Activated T-helper 1 cell treated with Interleukin-2 at 50 U/mL for 16 hours (primary cell): Measurements from ENCODE around the gene NEURL2.
A peak's percentile ranks its signal among the peaks of the same experiment; 100 is the strongest.
"Not testable (repeated sequence)": the region's sequence is repeated elsewhere in the genome, so short reads cannot be mapped to it uniquely, and the experiment has no call there.

Source experiments
- DNase-seq: peaks from one replicate; pipeline ENCODE4 v3.0.0-alpha.2; 2020; ENCODE audit warnings: low read depth

NEURL2 gene

GRCh38 chr20:45899046-45899835 is 8.2 kb upstream of the NEURL2 start:
- DNase-seq = no peak

GRCh38 chr20:45898285-45898684 is 7.3 kb upstream of the NEURL2 start:
- no peak for DNase-seq

GRCh38 chr20:45897692-45898091 is 6.7 kb upstream of the NEURL2 start:
- no peak for DNase-seq

GRCh38 chr20:45897289-45897688 is 6.3 kb upstream of the NEURL2 start:
- no peak for DNase-seq

GRCh38 chr20:45896641-45897161 is 5.7 kb upstream of the NEURL2 start:
- no peak for DNase-seq

- no peak for DNase-seq
Observed at GRCh38 chr20:45894797-45895196, 3.8 kb upstream of the NEURL2 start.

GRCh38 chr20:45893831-45894230 is 2.8 kb upstream of the NEURL2 start:
- DNase-seq = no peak

- DNase-seq = no peak
Observed at GRCh38 chr20:45892828-45893500, 2.0 kb upstream of the NEURL2 start.

GRCh38 chr20:45892049-45892825 is 1.2 kb upstream of the NEURL2 start:
- DNase-seq = no peak

- peak; percentile 23 for DNase-seq
Observed at GRCh38 chr20:45890077-45890984, 677 bp downstream of the NEURL2 start.

GRCh38 chr20:45888681-45889080 is 2.3 kb downstream of the NEURL2 start:
- DNase-seq = no peak

GRCh38 chr20:45887346-45887715 is 3.7 kb downstream of the NEURL2 start, which contains the start of gene SPATA25:
Gene SPATA25, minus strand, starts transcription at chr20:45887622. Its CDS starts 32 bp downstream, at chr20:45887590.
- DNase-seq = no peak

- DNase-seq = no peak
Observed at GRCh38 chr20:45886590-45887345, 4.2 kb downstream of the NEURL2 start.

- no peak for DNase-seq
Observed at GRCh38 chr20:45883100-45883469, 7.9 kb downstream of the NEURL2 start.

GRCh38 chr20:45882469-45883099 is 8.4 kb downstream of the NEURL2 start:
- DNase-seq = no peak

- peak; percentile 94 for DNase-seq
Observed at GRCh38 chr20:45880988-45881788, 9.8 kb downstream of the NEURL2 start, which contains the start of gene ZSWIM1. Gene ZSWIM1, plus strand, starts transcription at chr20:45881227. Its CDS starts 1,366 bp downstream, at chr20:45882593.

- no peak for DNase-seq
Observed at GRCh38 chr20:45878076-45878761, 12.8 kb downstream of the NEURL2 start.

GRCh38 chr20:45874576-45874975 is 16.4 kb downstream of the NEURL2 start:
- DNase-seq = no peak

GRCh38 chr20:45874104-45874481 is 16.9 kb downstream of the NEURL2 start:
- not testable (repeated sequence) for DNase-seq
